HPDE6-E6E7 (cell line): ENCODE measurements around the gene WIZ.

Experiments
- DNase-seq: peaks from one replicate; pipeline ENCODE4 v3.0.0; 2011; ENCODE audit warnings: missing footprints; ENCODE audit errors: extremely low spot score

The WIZ gene

DNA sequence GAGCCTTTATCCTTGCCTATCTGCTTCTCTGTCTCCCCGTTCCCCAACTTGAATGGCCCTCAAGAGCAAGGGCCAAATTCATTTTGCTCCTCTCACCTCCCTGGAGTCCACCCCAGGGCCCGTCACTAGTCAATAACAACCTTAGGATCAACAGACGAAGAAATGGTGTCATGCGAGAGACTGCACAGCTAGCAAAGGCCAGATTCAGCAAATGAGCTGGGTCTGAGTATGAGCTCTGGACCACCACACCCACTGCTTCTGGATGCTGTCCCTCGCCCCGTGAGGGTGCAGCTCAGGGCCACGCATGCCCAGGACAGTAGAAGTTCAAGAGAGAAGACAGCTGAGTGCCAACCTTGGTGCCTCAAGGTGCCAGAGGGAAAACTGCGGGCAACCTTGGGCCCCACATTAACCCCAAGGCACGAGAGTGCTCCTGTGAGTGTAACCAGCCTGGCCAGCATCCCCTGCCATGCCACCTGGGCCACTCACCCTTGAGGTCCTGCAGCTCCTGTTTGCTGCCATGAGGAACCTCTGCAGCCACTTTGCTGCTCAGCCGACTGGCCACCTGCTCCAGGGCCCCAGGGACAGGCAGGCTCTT is 19.1 kb downstream of the WIZ start:
- no peak for DNase-seq

DNA sequence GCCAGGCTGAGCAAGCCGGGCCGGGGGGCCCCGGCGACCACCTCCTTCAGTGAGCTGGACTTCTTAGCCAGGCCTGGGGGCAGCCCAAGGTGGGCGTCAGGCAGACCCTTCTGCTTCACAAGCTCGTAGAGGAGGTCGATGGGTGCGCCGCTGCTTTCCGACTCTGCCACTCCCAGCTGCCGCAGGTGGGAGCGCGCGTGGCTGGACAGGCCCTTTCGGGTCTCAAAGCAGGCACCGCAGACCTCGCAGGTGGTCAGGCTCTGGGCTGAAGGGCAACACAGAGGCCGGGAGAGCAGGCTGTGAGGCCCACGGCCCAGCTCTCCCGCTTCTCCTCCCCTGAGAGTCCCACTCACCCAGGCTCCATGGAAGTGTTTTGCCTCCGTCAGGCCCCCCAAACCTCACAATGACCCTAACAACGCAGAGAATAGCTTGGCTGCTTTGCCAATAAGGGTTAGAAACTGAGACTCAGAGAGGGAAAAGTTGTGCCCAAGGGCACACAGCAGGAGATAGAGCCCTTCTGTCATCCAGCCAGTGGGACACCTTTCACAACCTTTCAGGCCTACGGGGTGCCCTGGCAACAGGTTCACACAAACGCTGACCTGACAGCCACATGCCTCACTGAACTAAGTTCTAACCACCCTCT is 19.8 kb downstream of the WIZ start:
- no peak for DNase-seq

DNA sequence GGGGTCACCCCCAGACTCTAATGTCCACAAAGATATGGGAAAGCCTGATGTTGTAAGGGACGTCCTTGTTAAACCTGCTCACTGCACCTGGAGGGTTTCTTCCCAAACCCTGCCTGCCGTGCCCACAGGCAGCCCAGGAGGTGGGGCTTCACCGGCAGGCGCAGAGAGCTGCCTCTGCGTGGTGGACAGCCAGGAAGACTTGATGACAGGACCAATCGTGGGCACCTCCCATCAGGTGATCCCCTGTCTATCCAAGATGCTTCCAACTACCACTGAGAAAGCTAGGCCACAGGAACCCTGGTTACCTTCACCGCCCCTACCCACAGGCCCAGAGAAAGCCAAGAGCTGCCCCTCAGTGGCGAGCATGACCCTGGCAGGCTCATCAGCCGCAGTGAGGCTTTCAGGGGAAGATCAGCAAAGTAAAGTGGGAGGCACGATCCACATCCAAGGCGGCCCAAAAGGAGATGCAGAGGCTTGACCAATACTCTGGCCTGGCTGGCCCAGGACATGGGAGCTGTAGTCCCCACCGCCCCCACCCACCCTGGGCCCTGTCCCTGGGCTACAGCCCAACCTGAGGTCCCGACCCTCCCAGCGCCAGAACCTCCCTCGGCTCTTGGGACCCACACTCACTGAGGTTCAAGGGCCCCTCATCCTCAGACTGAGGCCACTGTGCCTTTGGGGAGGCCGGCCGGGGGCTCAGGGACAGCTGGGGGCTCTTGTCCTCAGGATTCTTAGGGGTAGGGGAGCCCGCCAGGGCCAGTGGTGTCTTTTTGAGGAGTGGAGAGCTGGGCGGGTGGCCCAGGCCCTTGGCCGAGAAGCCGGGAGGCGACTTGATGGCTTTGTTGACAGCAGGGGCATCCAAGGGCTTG is 20.6 kb downstream of the WIZ start:
- no peak for DNase-seq

DNA sequence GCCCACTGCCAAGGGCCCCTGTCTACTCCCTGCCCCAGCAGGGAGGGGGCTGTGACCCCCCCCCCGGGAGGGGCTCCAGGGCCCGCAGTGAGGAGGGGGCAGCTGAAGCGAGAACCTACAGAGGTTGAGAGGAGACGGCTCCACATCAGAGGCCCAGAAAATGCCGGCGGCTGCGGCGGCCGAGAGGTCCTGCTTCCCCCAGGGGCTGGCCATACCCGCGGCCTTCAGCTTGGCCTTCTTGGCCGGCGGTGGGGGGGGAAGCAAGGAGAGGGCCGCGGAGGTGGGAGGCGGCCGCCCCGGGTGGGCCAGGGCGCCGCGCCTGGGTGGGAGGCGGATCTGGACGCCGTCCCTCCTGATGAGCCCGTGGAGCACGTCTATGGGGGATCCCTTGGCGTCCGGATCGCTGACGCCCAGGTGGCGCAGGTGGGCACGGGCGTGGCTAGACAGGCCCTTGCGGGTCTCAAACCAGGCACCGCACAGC is 21.7 kb downstream of the WIZ start:
- DNase-seq: no peak

DNA sequence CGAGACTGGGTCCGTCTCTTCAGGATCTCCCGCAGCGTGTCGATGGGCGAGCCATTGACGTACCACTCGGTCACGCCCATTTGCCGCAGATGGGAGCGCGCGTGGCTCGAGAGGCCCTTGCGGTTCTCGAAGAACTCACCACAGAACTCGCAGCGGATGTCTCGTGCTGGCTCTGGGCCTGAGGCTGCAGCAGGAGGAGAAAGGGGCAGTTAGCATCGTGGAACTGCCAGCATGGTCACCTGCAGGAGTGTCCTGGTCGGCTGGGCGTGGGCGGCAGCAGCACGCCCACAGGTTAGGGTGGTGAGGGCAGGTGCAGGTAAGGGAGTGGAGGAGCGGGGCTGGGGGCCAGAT is 22.4 kb downstream of the WIZ start:
- no peak for DNase-seq

DNA sequence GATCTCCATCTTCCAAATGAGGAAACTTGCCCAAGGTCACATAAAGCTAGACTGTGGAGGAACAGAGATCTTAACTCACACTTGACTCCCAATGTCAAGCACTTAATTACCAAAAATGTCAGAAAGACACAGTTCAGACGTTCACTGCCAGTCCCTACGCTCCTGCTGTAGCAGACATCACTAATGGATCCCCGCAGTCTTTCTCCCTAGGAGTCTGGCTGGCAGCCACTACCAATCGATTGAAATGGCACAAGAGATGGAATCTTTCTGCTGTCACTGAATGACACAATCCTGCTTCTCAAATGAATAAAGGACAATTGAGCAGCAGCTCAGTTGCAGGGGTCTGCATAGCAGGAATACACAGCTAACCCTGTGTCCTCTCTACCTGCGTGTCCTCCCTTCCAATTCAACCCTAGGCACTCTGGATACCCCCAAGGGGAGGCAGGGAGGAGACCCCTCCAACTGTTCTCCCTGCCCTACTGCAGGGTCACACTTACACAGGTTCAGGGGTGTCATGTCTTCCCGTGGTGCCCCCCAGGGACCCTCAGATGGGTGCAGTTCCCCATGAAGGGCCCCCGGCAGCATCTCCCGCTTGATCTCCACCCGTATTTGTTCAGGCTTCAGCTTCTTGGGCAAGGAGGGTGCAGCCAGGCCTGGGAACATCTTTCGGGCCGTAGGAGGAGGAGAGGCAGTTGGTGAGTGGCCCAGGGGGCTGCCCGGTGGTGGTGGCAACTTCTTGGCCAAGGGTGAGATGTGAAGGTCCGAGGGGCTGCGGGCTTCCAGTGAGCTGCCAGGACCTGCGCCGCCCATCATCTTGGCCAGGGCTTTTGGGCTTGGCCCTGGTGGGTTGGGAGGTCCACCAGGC is 23.0 kb downstream of the WIZ start:
- no peak for DNase-seq

DNA sequence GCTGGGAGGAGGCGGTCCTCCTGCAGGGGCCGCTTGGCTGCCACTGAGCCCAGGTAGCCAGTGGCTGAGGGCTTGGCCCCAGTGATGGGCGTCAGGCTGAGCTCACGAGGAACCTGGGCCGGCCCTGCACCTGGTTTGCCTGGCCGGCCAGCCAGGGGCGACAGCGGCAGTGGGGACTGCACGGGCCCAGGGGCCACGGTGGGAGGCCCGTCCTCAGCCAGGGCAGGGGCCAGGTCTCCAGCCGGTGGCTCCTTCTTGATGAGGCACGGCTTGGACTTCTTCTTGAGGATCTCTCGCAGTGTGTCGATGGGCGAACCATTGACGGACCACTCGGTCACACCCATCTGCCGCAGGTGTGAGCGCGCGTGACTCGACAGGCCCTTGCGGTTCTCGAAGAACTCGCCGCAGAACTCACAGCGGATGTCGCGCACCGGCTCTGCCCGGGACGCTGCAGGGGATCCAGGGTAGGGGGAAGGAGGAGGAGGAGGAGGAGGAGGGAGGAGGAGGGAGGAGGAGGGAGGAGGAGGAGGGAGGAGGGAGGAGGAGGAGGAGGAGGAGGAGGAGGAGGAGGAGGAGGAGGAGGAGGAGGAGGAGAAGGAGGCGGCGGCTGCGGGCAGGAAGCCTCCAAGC is 24.3 kb downstream of the WIZ start:
- no peak for DNase-seq

DNA sequence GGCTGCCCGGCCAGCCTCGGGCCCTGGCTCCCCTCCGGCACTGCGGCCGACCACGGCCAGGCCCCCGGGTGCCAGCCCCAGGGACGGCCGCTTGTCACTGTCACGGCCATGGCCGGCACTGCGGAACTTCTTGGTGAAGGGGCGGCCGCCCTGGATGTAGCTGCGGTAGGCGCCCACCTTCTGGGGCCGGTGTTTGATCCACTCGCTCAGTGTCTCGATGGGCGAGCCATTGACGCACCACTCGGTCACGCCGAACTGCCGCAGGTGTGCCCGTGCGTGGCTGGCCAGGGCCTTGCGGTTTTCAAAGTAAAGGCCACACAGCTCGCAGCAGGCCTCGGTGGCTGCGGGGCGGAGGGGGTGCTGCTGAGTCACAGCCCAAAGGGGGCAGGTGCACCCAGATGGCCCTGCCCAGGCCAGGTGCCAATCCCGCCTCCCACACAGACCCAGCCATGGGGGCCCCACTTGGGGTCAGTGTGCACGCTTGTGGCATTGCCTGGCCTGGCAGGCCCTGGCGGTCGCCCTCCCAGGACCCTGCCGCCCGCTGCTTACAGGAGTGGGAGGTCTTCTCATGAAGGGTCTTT is 25.0 kb downstream of the WIZ start:
- no peak for DNase-seq

DNA sequence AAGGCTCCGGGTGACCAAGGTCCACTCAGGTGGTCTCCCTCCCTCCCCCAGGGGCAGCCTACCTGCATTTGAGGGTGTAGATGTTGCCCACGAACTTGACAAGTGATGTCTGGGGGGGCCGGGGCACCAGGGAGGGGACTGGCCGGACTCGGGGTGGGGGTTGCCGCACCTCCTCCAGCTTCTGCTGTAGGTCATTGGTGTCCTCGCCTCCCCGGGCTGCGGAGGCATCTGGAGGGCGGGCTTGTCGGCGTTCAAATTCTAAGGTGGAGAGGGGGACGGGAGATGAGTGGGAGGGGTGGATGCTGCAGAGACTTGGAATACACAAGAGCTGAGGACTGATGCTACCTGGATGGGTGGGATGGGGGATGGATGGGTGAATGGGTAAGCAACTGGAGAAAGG is 25.6 kb downstream of the WIZ start:
- DNase-seq: no peak

DNA sequence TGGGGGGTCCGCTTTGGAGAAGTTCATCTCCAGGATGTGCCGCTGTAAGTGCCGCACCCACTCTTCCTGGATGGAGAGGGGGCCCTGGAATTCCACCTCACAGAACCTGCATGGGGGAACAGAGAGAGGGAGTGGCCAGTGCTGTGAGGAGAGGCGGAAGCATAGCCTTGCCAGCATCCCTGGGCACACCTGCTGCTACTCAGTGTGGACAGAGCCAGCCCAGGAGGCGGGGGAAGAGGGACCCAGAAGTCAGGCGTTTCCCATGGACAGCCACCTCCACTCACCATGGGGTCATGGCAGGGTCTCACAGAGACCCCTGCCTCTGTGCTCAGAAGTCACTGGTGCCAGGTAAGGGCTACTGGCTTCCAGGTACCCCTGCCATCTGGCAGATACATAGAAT is 26.6 kb downstream of the WIZ start:
- DNase-seq: no peak

DNA sequence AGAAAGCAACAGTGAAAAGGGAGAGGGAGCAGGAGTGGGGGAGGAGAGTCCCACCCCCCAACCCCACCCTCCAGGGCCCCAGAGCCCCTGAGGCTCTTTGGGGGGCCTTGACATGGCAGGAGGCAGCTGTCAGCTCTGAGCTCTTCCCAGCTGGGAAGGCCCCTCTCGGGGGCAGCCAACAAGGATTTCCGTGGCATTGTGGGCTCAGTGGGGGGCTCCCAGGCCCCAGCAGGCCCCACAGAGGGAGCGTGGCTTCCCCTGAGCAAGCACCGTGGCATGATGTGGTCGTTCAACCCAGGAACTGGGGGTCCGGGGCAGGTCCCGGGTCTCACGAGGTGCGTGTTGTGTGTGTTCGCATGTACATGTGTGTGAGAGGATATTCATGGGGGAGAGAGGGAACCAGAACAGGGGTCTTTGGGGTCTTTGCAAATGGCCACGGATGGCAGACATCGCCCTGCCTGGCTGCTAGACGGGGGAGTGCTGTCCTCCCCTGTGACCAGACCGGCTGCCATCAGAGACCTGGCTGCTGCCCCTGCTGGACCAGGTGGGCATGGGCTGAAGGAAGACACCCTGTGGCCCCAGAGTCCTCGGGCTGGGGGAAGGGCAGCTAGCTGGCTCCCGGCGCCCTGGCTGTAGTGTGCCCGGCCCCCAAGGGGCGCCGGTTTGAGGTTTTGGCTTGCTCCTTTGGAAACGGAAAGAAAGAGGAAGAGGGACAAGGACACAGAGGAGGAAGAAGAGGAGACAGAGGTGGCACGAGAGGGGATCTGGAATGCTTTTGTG is 27.3 kb downstream of the WIZ start:
- DNase-seq: no peak

DNA sequence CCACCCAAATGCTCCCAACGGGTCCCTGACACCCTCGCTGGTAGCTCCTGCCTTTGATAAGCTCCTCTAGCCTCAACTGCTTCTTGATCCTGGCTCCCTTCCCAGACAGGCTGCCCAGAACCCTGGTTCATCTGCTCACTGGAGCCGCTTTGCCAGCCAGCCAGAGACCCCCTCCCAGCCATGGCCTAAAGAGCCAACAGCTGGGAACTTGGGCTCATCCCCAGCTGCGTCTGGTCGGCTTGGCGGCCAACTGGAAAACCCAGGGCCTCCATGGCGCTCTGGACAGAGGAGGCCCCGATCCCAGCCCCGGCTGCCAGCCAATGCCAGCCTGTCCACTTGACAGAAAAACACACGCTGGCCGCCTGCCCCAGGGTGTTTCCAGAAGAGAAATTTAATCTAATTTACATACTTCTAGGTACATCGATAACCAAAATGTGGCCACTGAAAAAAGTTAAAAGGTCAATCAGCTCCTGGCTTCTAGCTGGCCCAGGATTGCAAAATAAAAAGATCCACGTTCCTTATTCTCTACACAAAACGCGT is 28.0 kb downstream of the WIZ start:
- DNase-seq: no peak

DNA sequence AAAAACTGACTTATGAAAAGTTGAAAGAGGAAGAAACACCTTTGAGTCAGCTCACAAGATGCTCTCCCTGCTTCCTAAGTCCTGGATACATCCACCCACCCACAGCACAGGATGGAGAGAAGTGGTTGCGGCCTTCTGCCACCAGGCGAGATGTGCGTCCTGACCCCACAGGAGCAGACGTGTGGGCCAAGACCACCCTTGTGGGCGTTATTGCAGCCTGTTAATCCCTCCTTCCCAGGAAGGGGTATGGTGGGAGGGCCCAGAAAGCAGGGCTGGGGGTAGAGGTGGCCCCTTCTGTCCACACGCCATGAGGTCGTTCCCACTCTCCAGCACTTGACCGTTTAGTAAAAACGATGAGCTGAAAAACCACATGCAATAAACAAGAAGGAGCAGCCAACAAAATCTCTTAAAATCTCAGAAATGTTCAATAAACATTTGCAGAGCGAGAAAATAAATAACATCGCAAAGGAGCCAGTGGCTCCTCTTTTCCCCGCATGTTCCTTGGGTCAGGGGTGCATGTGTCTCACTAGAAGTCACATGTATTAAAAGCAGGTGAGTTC is 28.5 kb downstream of the WIZ start:
- DNase-seq: no peak

DNA sequence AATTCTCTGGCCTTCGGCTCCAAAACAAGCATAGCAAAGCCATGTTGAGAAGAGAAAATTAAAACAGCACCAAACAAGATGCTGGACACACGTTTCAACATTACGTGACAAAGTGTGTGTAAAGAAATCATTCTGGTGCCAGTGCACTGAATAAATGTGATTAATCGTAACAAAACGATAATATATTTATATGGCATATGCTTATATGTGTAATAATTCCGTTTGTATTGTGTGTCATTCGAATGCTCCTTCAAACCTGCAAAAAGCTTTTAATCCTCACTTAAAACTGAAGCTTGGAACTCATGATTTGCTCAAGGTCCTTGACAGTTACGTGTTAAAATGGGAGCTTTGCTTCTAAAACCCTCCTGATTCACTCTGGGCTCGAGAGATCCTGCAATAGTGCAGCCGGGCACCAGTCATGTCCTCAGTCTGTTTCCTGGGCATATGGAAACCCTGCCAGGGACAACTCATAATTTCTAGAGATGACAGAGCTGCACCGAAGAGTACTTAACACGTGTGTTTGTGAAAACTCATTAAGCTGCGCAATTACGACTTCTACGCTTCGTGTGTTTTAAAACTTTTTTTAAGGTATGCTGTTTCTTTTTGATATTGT is 30.2 kb downstream of the WIZ start:
- no peak for DNase-seq

DNA sequence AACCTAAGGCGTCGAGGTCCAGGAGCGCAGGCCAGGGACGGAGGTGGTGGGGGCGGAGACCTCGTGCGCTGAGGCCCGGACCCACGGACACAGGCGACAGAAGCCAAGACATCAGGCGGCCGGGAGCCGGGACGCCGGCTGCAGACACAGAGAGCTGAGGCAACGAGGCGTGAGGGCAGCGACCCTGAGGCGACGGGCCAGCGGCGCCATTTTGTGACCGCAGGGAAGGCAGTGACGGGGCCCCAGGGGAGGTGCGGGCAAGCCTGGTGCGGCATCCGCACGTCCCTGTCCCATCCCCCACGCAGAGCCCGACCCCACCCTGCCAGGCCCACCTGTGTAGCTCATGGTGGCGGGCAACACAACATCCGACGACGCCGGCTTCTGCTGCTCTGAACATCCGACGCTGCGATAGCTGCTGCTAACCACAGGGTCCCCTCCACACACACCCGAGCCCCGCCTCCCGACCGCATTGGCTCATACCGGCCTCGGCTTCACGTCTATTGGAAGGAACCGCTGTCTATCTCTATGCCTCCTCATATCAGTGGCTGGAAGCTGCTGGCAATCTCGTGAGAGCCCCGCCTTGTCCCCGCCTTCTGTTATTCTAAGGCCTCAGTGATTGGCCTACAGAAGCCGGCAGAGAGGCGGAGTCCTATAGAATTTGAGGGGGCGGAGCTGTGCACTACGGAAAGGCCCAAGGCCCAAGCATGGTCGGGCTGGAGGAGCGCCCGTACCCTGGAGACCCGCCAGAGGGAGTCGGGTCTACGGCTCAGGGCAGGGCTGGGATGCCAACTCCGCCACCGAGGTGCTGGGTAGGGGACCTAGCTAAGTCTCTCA is 31.0 kb downstream of the WIZ start, which contains the start of gene AKAP8L:
Gene AKAP8L (minus strand): TSS at position 410 of the 834 bp plus-strand sequence. CDS start 65 bp downstream, at position 345.
- peak; percentile 98 for DNase-seq

DNA sequence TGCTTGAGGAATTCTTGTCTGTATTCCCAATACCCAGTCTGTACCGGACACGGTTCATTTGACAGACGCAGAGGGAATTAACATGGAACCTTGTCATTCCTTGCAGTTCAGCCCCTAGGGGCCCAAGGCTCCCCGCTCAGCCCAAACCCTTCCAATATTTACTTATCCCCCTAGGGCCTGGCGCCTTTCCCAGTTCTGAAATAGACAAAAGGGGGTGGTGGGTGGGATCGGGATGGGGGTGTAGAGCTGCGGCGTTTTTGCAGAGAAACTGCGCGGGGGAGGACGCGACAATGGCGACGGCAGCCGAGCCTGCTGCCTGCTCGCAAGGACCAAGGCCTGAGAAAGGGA is 31.6 kb downstream of the WIZ start:
- DNase-seq: no peak

DNA sequence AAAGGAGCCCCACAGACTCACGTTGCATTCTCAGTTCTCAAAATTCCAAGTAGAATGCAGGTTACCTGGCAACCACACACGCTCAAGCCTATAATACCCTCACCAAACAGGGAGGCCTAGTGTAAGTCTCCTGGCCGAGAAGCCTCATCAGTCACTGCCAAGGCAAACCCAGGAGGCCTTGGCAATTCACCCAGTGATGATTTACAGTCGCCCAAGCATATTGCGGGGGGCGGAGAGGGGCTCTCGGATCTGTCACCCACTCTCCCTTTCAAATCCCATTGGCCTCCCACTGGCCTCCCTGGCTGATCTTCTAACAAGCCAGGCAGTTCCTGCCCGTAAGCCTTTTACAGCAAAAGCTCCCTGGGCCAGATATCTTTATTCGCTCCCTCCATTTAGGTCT is 32.1 kb downstream of the WIZ start:
- DNase-seq: no peak

DNA sequence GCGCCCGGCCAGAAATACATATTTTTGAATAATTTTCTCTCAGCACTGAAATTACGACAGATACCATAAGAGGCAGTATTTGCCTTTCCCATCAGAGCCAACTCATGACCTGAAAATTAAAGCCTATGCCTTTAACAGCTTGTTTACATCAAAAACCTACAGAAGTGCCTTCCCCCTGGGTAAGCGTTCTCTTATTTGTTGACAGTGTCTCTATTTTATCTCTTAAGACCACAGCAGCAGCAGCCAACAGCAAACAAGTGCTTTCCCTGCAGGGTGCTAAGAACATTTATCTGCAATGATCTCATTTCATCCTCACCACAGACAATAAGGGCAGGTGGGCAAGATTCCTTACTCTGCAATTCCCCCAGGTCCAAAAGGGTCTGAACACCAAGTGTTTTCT is 36.9 kb downstream of the WIZ start:
- no peak for DNase-seq
